SK-N-SH treated with all-trans-retinoic acid at 6 μM for 48 hours (cell line): ENCODE measurements around the gene NACC1.
"Not testable (repeated sequence)": the region's sequence is repeated elsewhere in the genome, so short reads cannot be mapped to it uniquely, and the experiment has no call there.

Source experiments
- ATAC-seq: fragments of 200-7000 bp; cut with Tn5 transposase; 3 replicates; pipeline ENCODE4 v1.9.1; 2020; ENCODE audit warnings: mild to moderate bottlenecking, moderate library complexity
- ARNTL ChIP-seq: fragments of 450-650 bp; formaldehyde crosslinking; IDR thresholded peaks from 2 replicates; pipeline ENCODE4 v1.5.0; 2020; ENCODE audit warnings: low read depth, mild to moderate bottlenecking, moderate library complexity, borderline replicate concordance
- BACH2 ChIP-seq: fragments of 250-450 bp; sonication (Bioruptor Pico); IDR thresholded peaks from 2 replicates; pipeline ENCODE4 v1.9.0; 2021; ENCODE audit warnings: mild to moderate bottlenecking, borderline replicate concordance
- CSDC2 ChIP-seq: fragments of 250-450 bp; sonication (Bioruptor Pico); IDR thresholded peaks from 2 replicates; pipeline ENCODE4 v1.5.0; 2020; ENCODE audit warnings: mild to moderate bottlenecking, moderate library complexity
- CSRNP3 ChIP-seq: fragments of 250-450 bp; sonication (Bioruptor Pico); IDR thresholded peaks from 2 replicates; pipeline ENCODE4 v1.5.1; 2021; ENCODE audit warnings: mild to moderate bottlenecking, moderate library complexity
- ESRRG ChIP-seq: fragments of 250-450 bp; sonication (Bioruptor Pico); IDR thresholded peaks from 2 replicates; pipeline ENCODE4 v1.6.1; 2021; ENCODE audit warnings: mild to moderate bottlenecking
- GLIS3 ChIP-seq: fragments of 250-450 bp; sonication (Bioruptor Pico); IDR thresholded peaks from 2 replicates; pipeline ENCODE4 v1.5.0; 2020; ENCODE audit warnings: mild to moderate bottlenecking, moderate library complexity
- ISL1 ChIP-seq: fragments of 250-450 bp; sonication (Bioruptor Pico); IDR thresholded peaks from 2 replicates; pipeline ENCODE4 v2.1.2; 2022; ENCODE audit warnings: mild to moderate bottlenecking, moderate library complexity
- OSR1 ChIP-seq: fragments of 250-450 bp; sonication (Bioruptor Pico); IDR thresholded peaks from 2 replicates; pipeline ENCODE4 v1.8.0; 2022; ENCODE audit warnings: moderate library complexity, mild to moderate bottlenecking, inconsistent platforms
- PATZ1 ChIP-seq: fragments of 250-450 bp; sonication (Bioruptor Pico); IDR thresholded peaks from 2 replicates; pipeline ENCODE4 v1.8.0; 2020; ENCODE audit warnings: mild to moderate bottlenecking, moderate library complexity, borderline replicate concordance
- POU6F1 ChIP-seq: fragments of 250-450 bp; sonication (Bioruptor Pico); IDR thresholded peaks from 2 replicates; pipeline ENCODE4 v1.8.0; 2021; ENCODE audit warnings: low read depth, mild to moderate bottlenecking, moderate library complexity, borderline replicate concordance
- PPARA ChIP-seq: fragments of 250-450 bp; sonication (Bioruptor Pico); IDR thresholded peaks from 2 replicates; pipeline ENCODE4 v1.5.0; 2020; ENCODE audit warnings: mild to moderate bottlenecking, borderline replicate concordance
- RARB ChIP-seq: fragments of 250-450 bp; sonication (Bioruptor Pico); IDR thresholded peaks from 2 replicates; pipeline ENCODE4 v1.8.0; 2021; ENCODE audit warnings: mild to moderate bottlenecking, moderate library complexity
- SNAI2 ChIP-seq: fragments of 250-450 bp; sonication (Bioruptor Pico); IDR thresholded peaks from 2 replicates; pipeline ENCODE4 v1.5.0; 2020; ENCODE audit warnings: mild to moderate bottlenecking, moderate library complexity
- TCF4 ChIP-seq: fragments of 250-450 bp; sonication (Bioruptor Pico); IDR thresholded peaks from 2 replicates; pipeline ENCODE4 v1.8.0; 2021; ENCODE audit warnings: mild to moderate bottlenecking, moderate library complexity, borderline replicate concordance
- TOX ChIP-seq: fragments of 250-450 bp; sonication (Bioruptor Pico); IDR thresholded peaks from 2 replicates; pipeline ENCODE4 v1.8.0; 2021; ENCODE audit warnings: mild to moderate bottlenecking, moderate library complexity, borderline replicate concordance
- TSHZ2 ChIP-seq: fragments of 250-450 bp; sonication (Bioruptor Pico); IDR thresholded peaks from 2 replicates; pipeline ENCODE4 v1.5.0; 2020; ENCODE audit warnings: mild to moderate bottlenecking, moderate library complexity
- ZFP3 ChIP-seq: fragments of 250-450 bp; sonication (Bioruptor Pico); IDR thresholded peaks from 2 replicates; pipeline ENCODE4 v1.5.0; 2020; ENCODE audit warnings: mild to moderate bottlenecking, moderate library complexity
- ZFP30 ChIP-seq: fragments of 450-650 bp; formaldehyde crosslinking; IDR thresholded peaks from 2 replicates; pipeline ENCODE4 v1.5.0; 2022; ENCODE audit warnings: mild to moderate bottlenecking, moderate library complexity
- ZNF565 ChIP-seq: fragments of 450-650 bp; formaldehyde crosslinking; conservative IDR thresholded peaks from 2 replicates; pipeline ENCODE4 v1.5.0; 2020; ENCODE audit warnings: low read depth, mild to moderate bottlenecking, moderate library complexity
- ZNF70 ChIP-seq: fragments of 450-650 bp; formaldehyde crosslinking; IDR thresholded peaks from 2 replicates; pipeline ENCODE4 v1.5.0; 2020; ENCODE audit warnings: mild to moderate bottlenecking, moderate library complexity
- ZNF8 ChIP-seq: fragments of 450-650 bp; formaldehyde crosslinking; IDR thresholded peaks from 2 replicates; pipeline ENCODE4 v1.5.0; 2020; ENCODE audit warnings: mild to moderate bottlenecking, moderate library complexity
- TF ChIP-seq, protein P1 (sequence below): fragments of 250-450 bp; sonication (Bioruptor Pico); IDR thresholded peaks from 2 replicates; pipeline ENCODE4 v1.5.1; 2020; ENCODE audit warnings: low read depth, mild to moderate bottlenecking, moderate library complexity

Gene NACC1

GRCh38 chr19:13173139-13173737, 55.2 kb downstream of the NACC1 start:
- no peak for ATAC-seq
- TF ChIP-seq OSR1 = no peak
- no peak for TF ChIP-seq ZNF8
- no peak for TF ChIP-seq ZFP3
- TF ChIP-seq GLIS3 (CRISPR knock-in tag) = no peak
- no peak for TF ChIP-seq CSRNP3 (CRISPR knock-in tag)
- no peak for TF ChIP-seq SNAI2 (CRISPR knock-in tag)
- TF ChIP-seq, protein P1, sequence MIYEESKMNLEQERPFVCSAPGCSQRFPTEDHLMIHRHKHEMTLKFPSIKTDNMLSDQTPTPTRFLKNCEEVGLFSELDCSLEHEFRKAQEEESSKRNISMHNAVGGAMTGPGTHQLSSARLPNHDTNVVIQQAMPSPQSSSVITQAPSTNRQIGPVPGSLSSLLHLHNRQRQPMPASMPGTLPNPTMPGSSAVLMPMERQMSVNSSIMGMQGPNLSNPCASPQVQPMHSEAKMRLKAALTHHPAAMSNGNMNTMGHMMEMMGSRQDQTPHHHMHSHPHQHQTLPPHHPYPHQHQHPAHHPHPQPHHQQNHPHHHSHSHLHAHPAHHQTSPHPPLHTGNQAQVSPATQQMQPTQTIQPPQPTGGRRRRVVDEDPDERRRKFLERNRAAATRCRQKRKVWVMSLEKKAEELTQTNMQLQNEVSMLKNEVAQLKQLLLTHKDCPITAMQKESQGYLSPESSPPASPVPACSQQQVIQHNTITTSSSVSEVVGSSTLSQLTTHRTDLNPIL (CRISPR knock-in tag) = no peak
- TF ChIP-seq POU6F1 = no peak
- TF ChIP-seq BACH2 (CRISPR knock-in tag) = no peak
- no peak for TF ChIP-seq ISL1 (CRISPR knock-in tag)
- TF ChIP-seq ESRRG (CRISPR knock-in tag) = no peak
- TF ChIP-seq ARNTL (CRISPR knock-in tag) = no peak
- TF ChIP-seq, all 23 proteins: peak for 0

GRCh38 chr19:13176345-13176744, 58.3 kb downstream of the NACC1 start:
- no peak for TF ChIP-seq ZNF70 (CRISPR knock-in tag)
- TF ChIP-seq ISL1 (CRISPR knock-in tag) = no peak
- TF ChIP-seq ARNTL (CRISPR knock-in tag) = no peak
- no peak for TF ChIP-seq RARB (CRISPR knock-in tag)
- no peak for TF ChIP-seq BACH2 (CRISPR knock-in tag)
- TF ChIP-seq ZNF565 (CRISPR knock-in tag) = no peak
- no peak for TF ChIP-seq TSHZ2 (CRISPR knock-in tag)
- TF ChIP-seq PPARA (CRISPR knock-in tag) = no peak
- TF ChIP-seq CSDC2 = no peak
- TF ChIP-seq, protein P1 (CRISPR knock-in tag) = no peak
- no peak for TF ChIP-seq POU6F1
- TF ChIP-seq TCF4 (CRISPR knock-in tag) = no peak
- TF ChIP-seq PATZ1 (CRISPR knock-in tag) = no peak
- no peak for TF ChIP-seq OSR1
- no peak for TF ChIP-seq ZFP30 (CRISPR knock-in tag)
- TF ChIP-seq ESRRG (CRISPR knock-in tag) = no peak
- no peak for TF ChIP-seq TOX (CRISPR knock-in tag)
- TF ChIP-seq CSRNP3 (CRISPR knock-in tag) = no peak
- no peak for ATAC-seq

- ATAC-seq = not testable (repeated sequence)
Observed at GRCh38 chr19:13177584-13177983, 59.5 kb downstream of the NACC1 start.

DNA sequence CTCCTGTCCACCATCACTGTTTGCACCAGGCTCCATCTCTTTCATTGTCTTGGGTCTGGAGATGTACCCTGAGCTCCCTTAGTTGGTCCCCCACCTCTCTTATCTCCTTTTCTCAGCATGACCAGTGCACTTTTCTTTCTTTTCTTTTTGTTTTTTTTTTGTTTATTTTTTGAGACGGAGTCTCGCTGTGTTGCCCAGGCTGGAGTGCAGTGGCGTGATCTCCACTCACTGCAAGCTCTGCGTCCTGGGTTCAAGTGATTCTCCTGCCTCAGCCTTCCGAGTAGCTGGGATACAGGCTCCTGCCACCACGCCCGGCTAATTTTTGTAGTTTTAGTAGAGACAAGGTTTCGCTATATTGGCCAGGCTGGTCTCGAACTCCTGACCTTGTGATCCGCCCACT, 60.2 kb downstream of the NACC1 start:
- not testable (repeated sequence) for ATAC-seq
